GM18502 (cell line): ENCODE results near the gene FAM241B.

Source experiments
- ATAC-seq: cut with Tn5 transposase; IDR thresholded peaks from one replicate; pipeline ENCODE4 v1.9.1; 2021; ENCODE audit warnings: mild to moderate bottlenecking; ENCODE audit not compliant: unreplicated experiment, poor library complexity

Gene FAM241B

DNA sequence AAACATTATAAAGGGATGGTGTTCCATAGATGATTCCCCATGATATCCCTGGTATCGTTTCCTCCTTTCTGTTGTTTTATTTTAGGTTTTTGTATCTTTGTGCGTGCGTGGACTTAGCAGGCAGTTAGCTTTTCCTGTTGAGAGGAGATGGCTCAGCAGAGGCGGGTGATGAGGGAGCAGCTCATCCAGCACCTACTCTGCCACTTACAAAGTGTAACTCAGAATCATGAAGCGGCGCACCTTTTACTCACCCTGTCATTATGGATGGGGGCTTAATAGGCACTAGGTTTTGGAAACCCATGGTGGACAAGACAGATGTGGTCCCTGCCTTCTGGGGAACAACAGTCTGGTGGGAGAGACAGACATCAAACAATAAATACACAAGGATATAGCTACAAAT is 17.1 kb downstream of the FAM241B start:
- ATAC-seq: no peak

DNA sequence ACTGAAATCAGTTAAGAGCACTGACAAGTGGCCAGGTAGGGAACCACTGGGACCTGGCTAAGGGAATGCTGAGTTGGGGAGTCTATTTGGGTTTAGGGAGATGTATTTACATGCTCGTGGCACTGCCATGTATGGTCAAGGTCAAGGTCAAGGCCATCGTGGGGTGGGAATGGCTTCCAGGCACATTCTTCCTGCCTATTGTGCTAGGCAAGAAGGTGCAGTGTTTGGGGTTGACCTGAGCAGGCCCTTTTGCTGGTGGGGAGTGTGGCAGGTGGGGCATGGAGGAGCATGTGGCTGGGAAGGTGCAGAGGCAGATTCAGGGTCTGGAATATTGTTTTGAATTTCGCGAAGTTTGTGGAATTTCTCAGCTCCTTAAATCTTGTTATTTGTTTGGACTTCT is 17.8 kb downstream of the FAM241B start:
- no peak for ATAC-seq

DNA sequence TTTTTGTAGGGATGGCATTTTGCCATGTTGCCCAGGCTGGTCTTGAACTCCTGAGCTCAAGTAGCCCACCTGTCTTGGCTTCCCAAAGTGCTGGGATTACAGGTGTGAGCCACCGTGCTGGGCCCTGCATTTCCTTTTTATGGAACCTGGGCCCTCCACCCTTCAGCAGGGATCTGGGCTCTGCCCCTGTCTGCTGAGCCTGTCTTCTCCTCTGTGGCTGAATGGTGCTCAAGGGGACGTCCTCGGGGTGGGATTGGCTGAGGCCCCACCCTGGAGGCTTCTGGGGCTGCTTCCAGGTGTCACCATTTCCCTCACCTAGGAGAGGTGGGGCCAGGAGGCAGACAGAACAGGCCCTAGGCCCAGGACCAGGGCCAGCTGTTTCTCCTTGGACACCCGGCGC is 18.4 kb downstream of the FAM241B start:
- ATAC-seq: no peak

- ATAC-seq: no peak
These were observed 19.9 kb downstream of the FAM241B start for GRCh38 chr10:69649786-69650550.

GRCh38 chr10:69650589-69651261 is 20.7 kb downstream of the FAM241B start:
- ATAC-seq: no peak

DNA sequence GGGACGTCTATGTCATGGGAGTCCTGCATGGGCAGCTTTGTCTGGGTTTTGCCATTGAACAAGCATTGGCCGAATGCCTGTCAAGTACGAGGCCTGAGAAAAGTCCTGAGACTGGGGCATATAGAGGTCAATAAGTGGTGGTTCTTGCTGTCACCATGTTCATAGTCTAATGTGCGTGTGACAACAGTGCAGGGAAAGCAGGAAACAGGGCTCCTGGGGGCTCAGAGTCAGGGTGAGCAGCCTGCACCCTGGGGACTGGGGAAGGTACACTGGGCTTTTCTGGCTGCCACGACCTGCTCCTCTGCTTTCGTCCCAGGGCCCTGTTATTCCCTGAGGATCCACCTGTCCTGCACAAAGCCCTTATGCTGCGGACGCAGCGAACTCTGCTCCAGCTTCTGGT is 21.3 kb downstream of the FAM241B start:
- ATAC-seq: no peak

DNA sequence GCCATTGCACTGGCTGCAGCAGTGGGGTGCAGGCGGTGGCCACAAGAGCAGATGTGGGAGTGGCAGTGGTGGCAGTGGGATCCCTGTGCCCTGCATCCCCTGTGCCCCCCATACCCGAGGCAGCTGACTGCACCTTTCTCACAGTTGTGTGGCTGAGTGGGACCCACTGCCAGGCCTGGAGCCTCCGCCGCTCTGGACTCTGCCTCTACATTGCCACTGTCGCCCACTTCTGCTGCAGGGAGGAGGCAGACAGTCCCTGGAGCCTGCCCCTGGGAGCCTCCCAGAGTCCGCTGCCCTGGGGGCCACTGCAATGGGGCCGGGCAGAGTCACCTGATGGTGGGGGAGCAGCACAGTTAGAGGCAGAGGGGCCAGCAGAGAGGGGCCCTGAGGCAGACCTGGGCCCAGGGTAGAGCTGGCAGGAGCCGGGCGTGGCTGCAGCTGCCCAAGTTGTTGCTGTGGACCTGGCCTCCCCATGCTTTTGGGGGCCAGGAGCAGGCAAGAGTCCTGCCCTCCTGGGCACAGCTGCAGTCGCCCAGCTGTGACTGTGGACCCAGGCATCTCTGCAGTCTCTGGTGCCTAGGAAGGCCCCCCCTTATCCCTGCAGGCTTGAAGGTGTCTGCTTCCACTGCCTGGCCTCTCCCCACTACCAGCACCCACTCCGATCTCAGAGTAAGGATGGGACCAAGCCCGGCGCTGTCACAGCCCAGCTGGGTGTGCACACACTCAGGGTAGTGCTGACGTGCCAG is 22.2 kb downstream of the FAM241B start:
- ATAC-seq: no peak

- ATAC-seq: no peak
These were observed 22.8 kb downstream of the FAM241B start for GRCh38 chr10:69652857-69653199.

DNA sequence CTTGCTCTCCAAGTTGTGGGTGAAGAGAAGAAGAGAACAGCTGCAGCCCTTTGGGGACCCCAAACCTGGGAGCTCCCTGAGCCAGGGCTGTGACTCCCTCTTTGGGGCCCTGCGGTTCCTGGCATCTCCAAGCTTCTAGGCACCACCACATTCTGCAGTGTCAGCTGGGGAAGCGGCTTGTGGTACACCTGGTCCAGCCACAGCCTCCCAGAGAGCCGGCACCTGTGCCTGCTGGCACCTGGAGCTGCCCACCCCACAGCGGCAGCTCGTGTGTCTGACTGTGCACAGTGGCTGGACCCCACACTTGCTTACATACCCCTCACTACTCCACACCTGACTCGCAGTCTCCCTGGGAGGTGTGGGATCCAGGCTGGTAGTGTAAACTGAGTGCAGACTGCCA is 23.5 kb downstream of the FAM241B start:
- no peak for ATAC-seq

GRCh38 chr10:69655124-69655867 is 25.2 kb downstream of the FAM241B start:
- no peak for ATAC-seq

- ATAC-seq: no peak
These were observed 26.0 kb downstream of the FAM241B start for GRCh38 chr10:69655868-69656555.

- no peak for ATAC-seq
These were observed 26.8 kb downstream of the FAM241B start for GRCh38 chr10:69656742-69657269.

DNA sequence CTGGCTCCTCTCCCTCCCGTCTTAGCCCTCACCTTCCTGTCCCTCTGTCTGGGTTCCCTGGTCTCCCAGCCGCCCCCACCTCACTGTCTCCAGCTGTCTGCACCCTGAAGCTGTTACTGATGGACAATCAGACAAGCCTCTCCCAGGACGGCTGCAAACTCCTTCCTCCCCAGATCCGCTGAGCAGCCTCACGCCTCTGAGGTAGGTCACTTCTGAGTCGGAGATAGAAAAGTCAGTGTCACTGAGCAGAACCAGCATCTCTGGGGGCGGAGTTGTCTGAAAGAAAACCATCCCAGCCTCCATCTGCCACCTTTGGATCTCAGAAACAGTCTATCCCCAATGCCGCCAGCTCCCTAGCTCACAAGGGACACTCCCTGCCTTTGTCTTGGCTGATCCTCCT is 27.4 kb downstream of the FAM241B start:
- ATAC-seq: no peak

DNA sequence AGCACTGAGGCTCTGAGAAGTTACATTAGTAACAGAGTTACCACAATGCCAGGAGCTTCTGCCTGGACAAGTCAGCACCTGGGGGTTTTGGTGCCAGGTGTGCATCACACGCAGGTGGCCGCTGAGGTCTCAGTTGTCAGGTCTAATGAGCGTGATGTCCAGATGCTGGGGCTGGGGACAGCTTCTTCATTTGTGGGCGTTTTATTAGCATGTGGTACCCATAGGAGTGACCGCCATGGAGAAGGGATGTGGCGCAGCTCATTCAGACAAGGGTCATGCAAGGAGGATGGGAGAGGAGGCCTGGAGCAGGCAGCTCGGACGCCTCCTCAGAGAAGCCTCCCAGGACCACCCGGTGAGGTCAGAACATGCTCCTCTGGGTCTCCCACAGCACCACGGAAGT is 27.8 kb downstream of the FAM241B start:
- ATAC-seq: no peak

- no peak for ATAC-seq
These were observed 29.4 kb downstream of the FAM241B start for GRCh38 chr10:69659241-69660038.

GRCh38 chr10:69660296-69660695 is 30.2 kb downstream of the FAM241B start:
- ATAC-seq: no peak

DNA sequence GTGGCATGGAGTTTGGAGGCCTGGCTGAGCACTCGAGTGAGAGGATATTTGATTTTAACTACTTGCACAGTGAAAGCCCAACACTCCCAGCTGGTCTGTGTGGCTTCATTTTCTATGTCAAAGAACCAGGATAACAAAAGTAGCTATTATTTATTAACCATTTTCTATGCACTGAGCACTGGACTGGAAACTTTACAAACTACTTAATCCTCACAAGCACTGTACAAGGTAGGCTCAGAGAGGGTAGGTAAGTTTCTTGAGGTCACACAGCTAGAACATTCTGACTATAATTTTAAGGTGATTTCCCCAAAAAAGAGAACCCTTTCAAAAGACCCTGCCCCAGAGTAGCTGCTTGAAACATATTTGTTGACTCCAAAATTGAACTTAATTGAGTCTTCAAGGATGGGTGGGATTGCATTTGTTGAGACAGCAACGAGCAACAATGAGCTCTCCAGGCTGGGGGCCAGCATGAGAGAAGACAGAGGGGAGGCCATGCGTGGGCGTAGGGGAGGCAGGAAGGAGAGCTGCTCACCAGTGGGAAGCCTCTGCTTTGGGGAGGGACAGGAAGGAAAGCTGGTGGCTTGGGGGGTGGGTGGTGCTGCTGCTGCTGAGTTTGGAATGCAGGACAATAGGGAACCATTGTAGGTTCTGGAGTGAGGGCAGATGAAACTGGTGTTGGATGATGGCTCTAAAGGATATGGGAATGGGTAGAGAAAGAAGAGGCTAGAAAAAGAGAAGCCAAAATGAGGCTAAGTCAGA is 31.5 kb downstream of the FAM241B start:
- ATAC-seq: no peak

GRCh38 chr10:69662173-69662877 is 32.3 kb downstream of the FAM241B start:
- no peak for ATAC-seq
